Dermis microvascular lymphatic vessel endothelial cell (primary cell): ENCODE measurements around the gene ZNF317. TPM values are rescaled to one million over a fixed set of nuclear protein-coding genes. Genes with fewer than 3 reads are reported as not detected.

ENCODE experiments used
- DNase-seq, 2 donors: peaks; one replicate each; pipeline versions ENCODE4 v3.0.0 to v3.0.0-alpha.2; 2010; ENCODE audit warnings: low read depth in 2 of 2
- total RNA-seq: library from RNA; depleted of rRNA; stranded (reverse); fragments of >200 nt; gene quantifications from 2 replicates; pipeline ENCODE4 v1.2.1, GENCODE V29; 2014

Gene ZNF317
- 8.0 and 11.5 TPM in 2 replicates for total RNA-seq

DNA sequence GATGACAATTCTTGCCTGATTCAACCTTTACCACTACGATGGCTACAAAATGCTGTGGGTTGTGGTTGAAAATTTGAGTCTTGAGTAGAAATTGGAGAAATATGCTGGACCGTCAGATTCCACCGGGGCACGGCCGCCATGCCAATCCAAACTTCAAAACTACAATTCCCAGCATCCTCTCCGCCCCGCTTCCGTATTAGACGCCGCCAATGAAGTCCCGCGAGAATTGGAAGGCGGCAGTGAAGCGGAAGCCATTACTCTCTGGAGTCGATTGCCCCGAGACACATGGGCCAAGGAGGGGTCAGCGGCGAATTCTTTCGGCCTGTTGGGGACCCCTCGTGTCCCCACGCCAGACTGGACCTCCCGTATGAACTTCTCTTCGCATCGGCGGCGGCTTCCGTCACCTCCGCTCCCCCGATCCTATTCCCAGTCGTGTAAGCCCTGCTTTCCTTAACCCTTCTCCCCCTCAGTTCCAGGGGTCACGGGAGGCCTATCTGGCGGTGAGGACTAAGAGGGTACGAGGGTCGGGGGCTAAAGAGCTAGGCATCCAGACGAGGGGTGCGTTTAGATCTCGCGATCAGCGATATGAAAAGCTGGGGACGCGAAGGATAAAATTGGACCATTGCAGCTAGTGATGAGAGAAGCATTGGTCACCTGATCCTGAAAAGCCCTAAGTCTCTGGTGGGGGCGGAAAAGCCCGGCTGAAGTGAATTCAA lies at the start of gene ZNF317:
Gene ZNF317 (plus strand): TSS at position 239 of the 716 bp plus-strand sequence. CDS start 15,620 bp downstream, outside the sequence.
- DNase-seq, result peak; percentile 83 to 92

GRCh38 chr19:9107375-9107774 lies 32.8 kb upstream of the ZNF317 start, which contains the start of gene OR7G2:
Gene OR7G2, minus strand, starts transcription at chr19:9107475. Its CDS starts 4,232 bp downstream, at chr19:9103243.
- no peak for DNase-seq

- no peak for DNase-seq
Observed at GRCh38 chr19:9109959-9110358, 30.2 kb upstream of the ZNF317 start.

- no peak for DNase-seq
Observed at GRCh38 chr19:9115307-9115813, 24.8 kb upstream of the ZNF317 start, which contains the start of gene OR7G1. Gene OR7G1, minus strand, starts transcription at chr19:9115763. Its CDS starts 0 bp downstream, at chr19:9115763.

DNA sequence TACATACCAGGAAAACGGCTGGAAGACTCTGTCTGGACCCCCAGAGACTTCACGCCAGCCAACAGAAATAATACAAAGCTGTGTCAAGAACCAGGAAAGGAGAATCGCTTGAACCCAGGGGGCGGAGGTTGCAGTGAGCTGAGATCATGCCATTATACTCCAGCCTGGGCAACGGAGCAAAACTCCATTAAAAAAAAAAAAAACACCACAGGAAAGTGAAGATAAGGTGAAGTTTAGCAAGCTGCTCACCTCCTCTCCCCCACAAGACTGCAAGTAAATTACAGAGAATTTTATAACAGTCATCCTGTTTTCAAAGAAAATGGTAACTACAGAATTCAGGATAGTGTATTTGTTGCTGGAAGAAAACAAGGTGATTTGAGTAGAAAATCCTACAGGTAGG lies 23.6 kb upstream of the ZNF317 start:
- DNase-seq, result no peak

DNA sequence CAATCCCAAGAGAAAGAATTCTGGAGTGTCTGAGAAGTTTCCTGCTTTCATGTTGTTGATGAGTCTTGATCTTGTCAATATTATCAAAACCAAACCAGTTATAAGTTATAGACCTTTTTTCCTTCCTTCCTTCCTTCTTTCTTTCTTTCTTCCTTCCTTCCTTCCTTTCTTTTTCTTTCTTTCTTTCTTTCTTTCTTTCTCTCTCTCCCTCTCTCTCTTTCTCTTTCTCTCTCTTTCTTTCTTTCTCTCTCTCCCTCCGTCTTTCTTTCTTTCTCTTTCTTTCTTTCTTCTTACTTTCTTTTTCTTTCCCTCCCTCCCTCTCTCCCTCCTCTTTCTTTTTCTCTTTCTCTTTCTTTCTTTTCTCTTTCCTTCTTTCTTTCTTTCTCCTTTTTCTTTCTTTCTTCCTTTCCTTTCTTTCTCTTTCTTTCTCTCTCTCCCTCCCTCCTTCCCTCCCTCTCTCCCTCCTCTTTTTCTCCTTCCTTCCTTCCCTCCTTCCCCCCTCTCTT lies 13.2 kb upstream of the ZNF317 start, which contains the start of gene OR7G3:
Gene OR7G3 (minus strand): TSS at position 51 of the 506 bp plus-strand sequence. CDS start 0 bp downstream, at position 51.
- no peak for DNase-seq

GRCh38 chr19:9128171-9128570 lies 12.0 kb upstream of the ZNF317 start:
- peak in 1 of 2 donors; percentile 91 for DNase-seq

DNA sequence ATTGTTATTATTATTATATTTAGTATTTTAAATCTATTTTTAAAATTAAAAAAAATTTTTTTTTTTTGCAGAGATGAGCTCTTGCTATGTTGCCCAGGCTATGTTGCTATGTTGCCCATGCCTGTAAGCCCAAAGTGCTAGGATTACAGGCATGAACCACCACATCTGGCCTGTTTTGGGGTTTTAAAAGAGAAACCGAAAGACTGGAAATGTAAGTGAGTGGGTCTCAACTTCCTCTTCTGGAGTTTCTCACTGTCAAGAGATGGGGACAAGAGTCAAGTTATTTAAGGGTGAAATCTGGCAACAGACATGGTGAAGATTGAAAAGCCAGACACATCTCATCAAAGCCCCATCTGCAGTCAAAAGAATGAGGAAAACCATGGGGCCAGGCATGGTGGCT lies 9.2 kb upstream of the ZNF317 start:
- no peak for DNase-seq

DNA sequence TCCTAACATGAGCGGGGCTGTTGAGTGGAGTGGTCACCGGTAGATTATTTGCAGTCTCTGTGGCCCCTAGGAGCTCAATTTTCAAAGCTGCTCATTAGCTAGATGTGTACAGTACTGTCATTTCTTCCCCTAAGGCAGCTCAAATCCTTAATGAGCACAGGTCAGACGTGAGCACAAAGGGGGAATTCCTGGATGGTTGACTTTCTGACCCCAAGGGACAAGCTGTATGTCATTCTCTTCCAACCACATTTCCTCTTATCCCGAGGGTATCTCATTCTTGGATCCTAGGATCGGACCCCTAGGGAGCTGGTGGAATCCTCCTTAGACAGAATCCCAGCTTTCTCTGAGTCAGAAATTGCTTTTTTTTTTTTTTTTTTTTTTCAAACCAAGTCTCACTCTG lies 7.8 kb upstream of the ZNF317 start:
- DNase-seq, result no peak

GRCh38 chr19:9139609-9140158 lies 513 bp upstream of the ZNF317 start:
- no peak for DNase-seq

GRCh38 chr19:9144920-9145319 lies 4.7 kb downstream of the ZNF317 start:
- no peak for DNase-seq

- DNase-seq, result no peak
Observed at GRCh38 chr19:9146882-9147281, 6.7 kb downstream of the ZNF317 start.

DNA sequence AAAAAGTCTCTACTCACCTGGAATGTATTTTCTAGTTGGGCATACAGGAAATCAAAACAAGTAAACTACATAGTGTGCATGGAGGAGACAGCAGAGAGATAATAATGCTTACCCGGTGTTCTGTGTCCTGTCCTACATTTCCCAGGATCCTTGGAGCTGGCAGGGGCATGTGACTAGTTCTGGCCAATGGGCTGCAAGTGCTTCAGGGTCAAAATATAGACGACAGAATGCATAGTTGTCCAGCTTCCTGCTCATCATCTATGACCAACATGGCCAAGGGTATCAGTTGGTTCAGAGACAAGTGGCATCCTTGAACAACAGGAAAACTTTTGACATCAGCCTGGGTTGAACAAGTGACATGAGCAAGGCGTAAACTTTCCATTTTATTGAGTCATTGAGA lies 8.5 kb downstream of the ZNF317 start:
- no peak for DNase-seq

GRCh38 chr19:9149997-9150396 lies 9.8 kb downstream of the ZNF317 start:
- no peak for DNase-seq

DNA sequence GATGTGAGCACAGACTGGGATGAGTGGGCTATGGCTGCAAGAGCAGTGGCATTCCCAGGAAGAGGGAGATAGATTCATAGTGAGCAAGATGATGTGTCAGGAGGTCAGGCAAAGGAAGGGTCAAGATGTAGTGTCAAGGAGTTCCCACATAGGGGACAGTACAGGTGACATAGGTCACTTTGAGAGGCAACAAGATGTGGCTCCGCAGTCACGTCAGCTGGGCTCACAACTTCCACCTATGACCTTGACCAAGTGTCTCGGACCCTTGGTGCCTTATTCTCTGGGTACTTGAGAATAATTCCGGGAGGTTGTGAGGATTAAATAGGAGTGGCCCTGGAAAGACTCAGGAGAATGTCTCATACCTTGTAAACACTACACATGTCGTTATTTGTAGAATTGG lies 10.5 kb downstream of the ZNF317 start:
- no peak for DNase-seq

- no peak for DNase-seq
Observed at GRCh38 chr19:9151367-9151766, 11.2 kb downstream of the ZNF317 start.

DNA sequence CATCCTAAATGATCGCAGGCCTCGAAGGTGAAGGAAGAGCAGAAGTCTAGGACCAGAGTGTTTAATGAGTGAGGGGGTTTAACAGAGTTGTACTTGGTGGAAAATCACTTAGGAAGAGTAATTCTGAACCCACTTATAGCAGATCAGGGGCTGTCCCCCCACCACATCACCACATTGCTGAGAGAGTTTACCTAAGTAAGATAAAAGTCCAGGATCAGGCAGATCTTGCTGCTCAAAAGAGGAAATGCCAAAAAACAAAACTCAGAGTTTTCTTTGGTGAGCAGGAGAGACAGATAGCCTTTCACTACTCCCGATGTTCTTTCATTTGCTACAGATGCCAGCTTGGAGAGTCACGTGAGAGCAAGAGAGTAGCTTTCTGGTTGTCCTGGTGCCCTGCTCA lies 15.4 kb downstream of the ZNF317 start:
- DNase-seq, result no peak

GRCh38 chr19:9156304-9156703 lies 16.1 kb downstream of the ZNF317 start:
- peak in 1 of 2 donors; percentile 23 for DNase-seq

DNA sequence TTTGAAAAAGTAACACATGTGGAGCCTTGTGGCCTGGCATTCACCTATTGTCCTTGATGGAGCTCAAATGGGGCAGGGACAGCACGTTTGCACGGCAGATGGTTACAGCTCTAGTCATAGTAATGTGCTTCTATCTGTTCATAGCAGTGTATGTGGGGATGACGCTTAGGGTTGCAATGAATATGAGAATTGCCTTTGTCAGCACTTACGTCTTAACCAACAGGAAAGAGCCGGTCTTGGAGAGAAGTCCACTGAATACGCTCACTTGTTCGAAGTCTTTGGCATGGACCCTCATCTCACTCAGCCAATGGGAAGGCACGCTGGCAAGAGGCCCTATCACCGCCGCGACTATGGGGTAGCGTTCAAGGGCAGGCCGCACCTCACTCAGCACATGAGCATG lies 19.7 kb downstream of the ZNF317 start:
- DNase-seq, result no peak

DNA sequence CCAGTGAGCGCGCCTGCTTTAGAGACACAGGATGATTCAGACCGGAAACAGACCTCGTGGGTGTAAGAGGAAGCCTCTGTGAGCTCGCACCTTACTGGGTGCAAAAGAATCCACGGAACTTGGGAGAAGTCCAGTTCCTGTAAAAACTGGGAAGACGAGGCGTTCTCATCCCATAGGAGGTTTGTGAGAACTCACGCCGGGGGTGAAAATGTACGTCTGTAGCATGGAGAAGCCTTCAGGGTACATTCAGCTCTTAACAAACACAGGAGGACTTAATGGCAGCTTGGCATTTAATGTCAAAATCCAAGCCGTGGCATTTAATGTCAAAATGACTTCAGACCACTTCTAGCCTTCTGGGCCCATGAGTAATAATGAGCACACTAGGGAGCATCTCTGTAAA lies 21.2 kb downstream of the ZNF317 start:
- no peak for DNase-seq

DNA sequence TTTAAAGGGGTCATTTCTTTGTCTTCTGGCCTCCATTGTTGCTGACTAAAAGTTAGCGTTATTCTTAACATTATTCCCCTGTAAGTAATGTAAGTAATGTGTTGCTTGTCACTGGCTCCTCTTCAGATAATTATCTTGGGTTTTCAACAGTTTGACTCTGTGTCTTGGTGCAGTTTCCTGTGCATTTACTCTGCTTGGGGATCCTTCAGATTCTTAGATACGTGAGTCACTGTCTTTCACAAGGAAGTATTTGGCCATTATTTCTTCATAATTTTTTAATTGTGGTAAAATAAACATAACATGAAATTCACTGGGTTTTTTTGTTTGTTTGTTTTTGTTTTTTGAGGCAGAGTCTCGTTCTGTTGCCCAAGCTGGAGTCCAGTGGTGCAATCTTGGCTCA lies 25.1 kb downstream of the ZNF317 start:
- DNase-seq, result no peak

GRCh38 chr19:9166846-9167245 lies 26.6 kb downstream of the ZNF317 start:
- no peak for DNase-seq
